IMR-90 (cell line): ENCODE measurements around the gene C4orf17. TPM values are rescaled to one million over a fixed set of nuclear protein-coding genes. Genes with fewer than 3 reads are reported as not detected.

ENCODE experiments used
- ATAC-seq: fragments of 200-7000 bp; cut with Tn5 transposase; 2 replicates; pipeline ENCODE4 v1.9.1; 2020; ENCODE audit warnings: low read depth, mild to moderate bottlenecking, moderate library complexity
- BruUV-seq: library from RNA; stranded (reverse); fragments of 400-500 nt; replicated peaks from 2 replicates; lab custom pipeline; 2021; lab: Mats Ljungman, UMichigan
- CTCF ChIA-PET: fragments of 300-600 bp; formaldehyde crosslinking; extraction: SDS; loops from one replicate; lab custom pipeline; 2021; ENCODE audit warnings: antibody characterized with exemption; lab: Yijun Ruan, JAX
- POLR2A ChIA-PET: fragments of 300-600 bp; sonication (Branson Sonifier 250); formaldehyde crosslinking; loops from one replicate; lab custom pipeline; 2022; ENCODE audit warnings: antibody characterized with exemption; ENCODE audit not compliant: unreplicated experiment; lab: Charles Lee
- DNase-seq: peaks from one replicate; pipeline ENCODE4 v3.0.0; 2013
- H2AFZ ChIP-seq: replicated peaks from 2 replicates; pipeline ENCODE3; 2013; ENCODE audit warnings: low read length, mild to moderate bottlenecking; ENCODE audit not compliant: poor library complexity
- H2AK5ac ChIP-seq: 2 replicates; pipeline ENCODE4 v1.6.1; 2013; ENCODE audit warnings: low read depth, low read length, inconsistent platforms
- H2AK9ac ChIP-seq: replicated peaks from 2 replicates; pipeline ENCODE3; 2013; ENCODE audit warnings: mild to moderate bottlenecking, low read depth, low read length, moderate library complexity; ENCODE audit not compliant: poor library complexity
- H2BK120ac ChIP-seq: 2 replicates; pipeline ENCODE4 v1.6.1; 2013; ENCODE audit warnings: low read depth, low read length, inconsistent platforms
- H2BK15ac ChIP-seq: 3 replicates; pipeline ENCODE4 v1.6.1; 2013; ENCODE audit warnings: low read depth, low read length, inconsistent platforms
- H2BK20ac ChIP-seq: 2 replicates; pipeline ENCODE4 v1.6.1; 2013; ENCODE audit warnings: low read depth, mild to moderate bottlenecking, inconsistent platforms, low read length, moderate library complexity
- H2BK5ac ChIP-seq: 2 replicates; pipeline ENCODE4 v1.6.1; 2013; ENCODE audit warnings: mild to moderate bottlenecking, low read depth, low read length, inconsistent platforms; ENCODE audit not compliant: poor library complexity, severe bottlenecking
- H3K14ac ChIP-seq: replicated peaks from 2 replicates; pipeline ENCODE4 v1.6.1; 2013; ENCODE audit warnings: low read depth, low read length, inconsistent platforms
- H3K18ac ChIP-seq: 2 replicates; pipeline ENCODE4 v1.6.1; 2013; ENCODE audit warnings: low read depth, low read length, control low read depth
- H3K23ac ChIP-seq: 2 replicates; pipeline ENCODE4 v1.6.1; 2013; ENCODE audit warnings: low read depth, low read length, inconsistent platforms
- H3K27ac ChIP-seq: 2 replicates; pipeline ENCODE4 v1.5.1; 2013; ENCODE audit warnings: mild to moderate bottlenecking, control low read depth, low read length; ENCODE audit not compliant: insufficient read depth
- H3K27me3 ChIP-seq: 2 replicates; pipeline ENCODE4 v1.6.1; 2013; ENCODE audit warnings: low read length; ENCODE audit not compliant: control insufficient read depth, insufficient read depth
- H3K36me3 ChIP-seq: 2 replicates; pipeline ENCODE4 v1.6.1; 2013; ENCODE audit warnings: low read length, mixed read lengths; ENCODE audit not compliant: control insufficient read depth, insufficient read depth
- H3K4ac ChIP-seq: 2 replicates; pipeline ENCODE4 v1.6.1; 2013; ENCODE audit warnings: low read depth, low read length, inconsistent platforms
- H3K4me1 ChIP-seq: 2 replicates; pipeline ENCODE4 v1.6.1; 2013; ENCODE audit warnings: low read length, mixed read lengths; ENCODE audit not compliant: control insufficient read depth, insufficient read depth
- H3K4me2 ChIP-seq: 2 replicates; pipeline ENCODE4 v1.6.1; 2013; ENCODE audit warnings: low read depth, mild to moderate bottlenecking, control low read depth, low read length, moderate library complexity
- H3K4me3 ChIP-seq: 2 replicates; pipeline ENCODE4 v1.5.1; 2013; ENCODE audit warnings: low read depth, mild to moderate bottlenecking, control low read depth, low read length, moderate library complexity; ENCODE audit not compliant: insufficient read depth
- H3K56ac ChIP-seq: 2 replicates; pipeline ENCODE4 v1.6.1; 2013; ENCODE audit warnings: low read length, inconsistent platforms; ENCODE audit not compliant: insufficient read depth; ENCODE audit errors: extremely low read depth
- H3K79me1 ChIP-seq, 2 experiments: 2 replicates each; pipeline ENCODE4 v1.6.1; 2013; ENCODE audit warnings: low read length in 2 of 2, inconsistent platforms in 1 of 2, low read depth in 1 of 2
- H3K9ac ChIP-seq: 2 replicates; pipeline ENCODE4 v1.6.1; 2013; ENCODE audit warnings: low read depth, low read length, control low read depth
- H3K9me1 ChIP-seq: 2 replicates; pipeline ENCODE4 v1.6.1; 2013; ENCODE audit warnings: low read length, inconsistent platforms; ENCODE audit not compliant: insufficient read depth
- H3K9me3 ChIP-seq: 2 replicates; pipeline ENCODE4 v1.6.1; 2013; ENCODE audit warnings: low read length; ENCODE audit not compliant: control insufficient read depth, insufficient read depth
- H4K20me1 ChIP-seq: 2 replicates; pipeline ENCODE4 v1.6.1; 2013; ENCODE audit warnings: low read length, inconsistent platforms; ENCODE audit not compliant: insufficient read depth
- H4K5ac ChIP-seq: 2 replicates; pipeline ENCODE4 v1.6.1; 2013; ENCODE audit warnings: mild to moderate bottlenecking, low read depth, low read length, control low read depth
- H4K8ac ChIP-seq, 2 experiments: 2 replicates each; pipeline ENCODE4 v1.6.1; 2013; ENCODE audit warnings: low read depth in 2 of 2, low read length in 2 of 2, control low read depth in 1 of 2, inconsistent platforms in 1 of 2
- H4K91ac ChIP-seq: 2 replicates; pipeline ENCODE4 v1.6.1; 2013; ENCODE audit warnings: low read depth, low read length, inconsistent platforms; ENCODE audit not compliant: insufficient read depth
- BHLHE40 ChIP-seq: fragments of 150-350 bp; IDR thresholded peaks from 2 replicates; pipeline ENCODE4 v1.6.1; 2016; ENCODE audit warnings: mild to moderate bottlenecking, low read depth, low read length
- CEBPB ChIP-seq: IDR thresholded peaks from 2 replicates; pipeline ENCODE4 v1.6.1; 2012; ENCODE audit warnings: low read depth, low read length, improper control_type of control experiment
- CHD1 ChIP-seq: IDR thresholded peaks from 2 replicates; pipeline ENCODE4 v1.6.1; 2012; ENCODE audit warnings: low read depth, low read length, improper control_type of control experiment
- MAZ ChIP-seq: IDR thresholded peaks from 2 replicates; pipeline ENCODE4 v1.6.1; 2012; ENCODE audit warnings: low read depth, mild to moderate bottlenecking, low read length, improper control_type of control experiment, moderate library complexity, borderline replicate concordance
- MXI1 ChIP-seq: IDR thresholded peaks from 2 replicates; pipeline ENCODE4 v1.6.1; 2012; ENCODE audit warnings: low read depth, mild to moderate bottlenecking, low read length, moderate library complexity, borderline replicate concordance
- NFE2L2 ChIP-seq: fragments of 150-350 bp; IDR thresholded peaks from 2 replicates; pipeline ENCODE4 v1.6.1; 2016; ENCODE audit warnings: low read depth, mild to moderate bottlenecking, low read length
- RFX5 ChIP-seq: IDR thresholded peaks from 2 replicates; pipeline ENCODE4 v1.8.0; 2012; ENCODE audit warnings: low read depth, mild to moderate bottlenecking, low read length, moderate library complexity
- dilution Hi-C: fragments of 300-500 bp; cut with HindIII; formaldehyde crosslinking; loops from one replicate; pipeline ENCODE4 v1.14.3; 2018; ENCODE audit warnings: low sequenced_read_pairs; ENCODE audit not compliant: unreplicated experiment
- in situ Hi-C: fragments of 300-500 bp; cut with MboI; formaldehyde crosslinking; loops from 3 replicates; pipeline ENCODE4 v1.14.3; 2019; ENCODE audit warnings: low sequenced_read_pairs, inconsistent platforms, mixed read lengths
- intact Hi-C: fragments of 100-400 bp; cut with micrococcal nuclease; formaldehyde crosslinking; loops from 2 replicates; pipeline ENCODE4 v1.10.0; 2022
- polyA plus RNA-seq, 3 experiments: library from polyadenylated mRNA; depleted of rRNA; stranded (reverse); fragments of >200 nt; gene quantifications; 2 replicates each; pipeline ENCODE4 v1.2.3, GENCODE V29; 2012; ENCODE audit warnings: low replicate concordance in 1 of 3
- total RNA-seq: library from RNA; depleted of rRNA; stranded (reverse); fragments of >200 nt; gene quantifications from 2 replicates; pipeline ENCODE4 v1.2.3, GENCODE V29; 2012
- TF ChIP-seq, protein P1 (sequence below): conservative IDR thresholded peaks from 2 replicates; pipeline ENCODE4 v1.5.1; 2012; ENCODE audit warnings: mild to moderate bottlenecking, low read depth, low read length, improper control_type of control experiment

The C4orf17 gene
- total and polyA plus RNA-seq, 2 of the 4 experiments (the other 2 are of a cell fraction) = not detected

DNA sequence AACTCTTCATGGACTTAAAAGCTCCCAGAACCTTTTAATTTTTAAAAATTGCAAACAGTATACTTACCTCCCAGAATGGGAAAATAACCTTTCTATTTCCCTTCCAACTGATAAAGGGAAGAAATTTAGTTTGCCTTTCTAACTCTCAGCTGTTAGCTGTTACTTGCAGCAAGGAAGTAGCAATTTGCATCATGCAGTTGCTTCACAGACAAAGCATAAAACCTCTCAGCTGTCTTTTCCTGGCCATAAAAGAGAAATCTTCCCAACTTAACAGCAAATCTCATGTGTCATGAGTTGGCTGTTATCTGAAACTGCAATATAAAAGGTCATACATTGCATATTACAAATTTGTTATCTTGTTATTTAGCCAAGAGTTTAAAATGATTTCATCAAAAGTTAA, 18.4 kb downstream of the C4orf17 start:
- BruUV-seq = no TSS peak
- Histone ChIP-seq H2AK9ac (no peak overlapping the region), H2BK120ac (no peak overlapping the region), H2BK15ac (no peak overlapping the region), H4K5ac (no peak overlapping the region), H4K20me1 (no peaks in the 10 kb centered on the region), H3K9me1 (no peaks in the 10 kb centered on the region), H3K56ac (no peak overlapping the region), H3K9me3 (no peaks in the 10 kb centered on the region), H3K4me1 (no peaks in the 10 kb centered on the region), H2AK5ac (no peak overlapping the region), H2AFZ (no peak overlapping the region), H3K18ac (no peak overlapping the region), H3K4me2 (no peak overlapping the region), H3K4me3 (no peak overlapping the region), H3K27ac (no peak overlapping the region), H3K9ac (no peak overlapping the region), H3K4ac (no peak overlapping the region), H3K79me1 (no peaks in the 10 kb centered on the region), H2BK20ac (no peak overlapping the region), H3K27me3 (no peaks in the 10 kb centered on the region), H4K91ac (no peak overlapping the region), H3K14ac (no peak overlapping the region), H2BK5ac (no peak overlapping the region), H4K8ac (no peak overlapping the region), H3K23ac (no peak overlapping the region), H3K36me3 (no peaks in the 10 kb centered on the region)
- dilution Hi-C loops = no loop called here
- DNase-seq (no peak), ATAC-seq (no peak)
- CTCF ChIA-PET = no interaction called here
- POLR2A ChIA-PET = no interaction called here
- intact Hi-C loops = no loop called here
- no peak for TF ChIP-seq MAZ
- TF ChIP-seq, protein P1, sequence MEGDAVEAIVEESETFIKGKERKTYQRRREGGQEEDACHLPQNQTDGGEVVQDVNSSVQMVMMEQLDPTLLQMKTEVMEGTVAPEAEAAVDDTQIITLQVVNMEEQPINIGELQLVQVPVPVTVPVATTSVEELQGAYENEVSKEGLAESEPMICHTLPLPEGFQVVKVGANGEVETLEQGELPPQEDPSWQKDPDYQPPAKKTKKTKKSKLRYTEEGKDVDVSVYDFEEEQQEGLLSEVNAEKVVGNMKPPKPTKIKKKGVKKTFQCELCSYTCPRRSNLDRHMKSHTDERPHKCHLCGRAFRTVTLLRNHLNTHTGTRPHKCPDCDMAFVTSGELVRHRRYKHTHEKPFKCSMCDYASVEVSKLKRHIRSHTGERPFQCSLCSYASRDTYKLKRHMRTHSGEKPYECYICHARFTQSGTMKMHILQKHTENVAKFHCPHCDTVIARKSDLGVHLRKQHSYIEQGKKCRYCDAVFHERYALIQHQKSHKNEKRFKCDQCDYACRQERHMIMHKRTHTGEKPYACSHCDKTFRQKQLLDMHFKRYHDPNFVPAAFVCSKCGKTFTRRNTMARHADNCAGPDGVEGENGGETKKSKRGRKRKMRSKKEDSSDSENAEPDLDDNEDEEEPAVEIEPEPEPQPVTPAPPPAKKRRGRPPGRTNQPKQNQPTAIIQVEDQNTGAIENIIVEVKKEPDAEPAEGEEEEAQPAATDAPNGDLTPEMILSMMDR = no peak
- TF ChIP-seq MXI1 = no peak
- no peak for TF ChIP-seq CHD1
- TF ChIP-seq NFE2L2 = no peak
- TF ChIP-seq RFX5 = no peak
- TF ChIP-seq CEBPB = no peak
- TF ChIP-seq BHLHE40 = no peak
- in situ Hi-C loops = no loop called here
